Measurements from ENCODE around the gene NCBP1. TPM values are rescaled to one million over a fixed set of nuclear protein-coding genes. Genes with fewer than 3 reads are reported as not detected.

Gene NCBP1
- total RNA-seq, 4 donors from 2014 or later, result 18.6 to 38.4 (median 24.4) TPM

GRCh38 chr9:97600531-97601227 is 32.9 kb upstream of the NCBP1 start:
- no peaks in the 10 kb centered on the region for H3K27me3 ChIP-seq
- no peak overlapping the region for H3K27ac ChIP-seq
- TF ChIP-seq EP300 (IDR thresholded peaks at IDR 0.05) (no peak), POLR2A (IDR thresholded peaks at IDR 0.05) (no peak)
- TF ChIP-seq, protein P1, sequence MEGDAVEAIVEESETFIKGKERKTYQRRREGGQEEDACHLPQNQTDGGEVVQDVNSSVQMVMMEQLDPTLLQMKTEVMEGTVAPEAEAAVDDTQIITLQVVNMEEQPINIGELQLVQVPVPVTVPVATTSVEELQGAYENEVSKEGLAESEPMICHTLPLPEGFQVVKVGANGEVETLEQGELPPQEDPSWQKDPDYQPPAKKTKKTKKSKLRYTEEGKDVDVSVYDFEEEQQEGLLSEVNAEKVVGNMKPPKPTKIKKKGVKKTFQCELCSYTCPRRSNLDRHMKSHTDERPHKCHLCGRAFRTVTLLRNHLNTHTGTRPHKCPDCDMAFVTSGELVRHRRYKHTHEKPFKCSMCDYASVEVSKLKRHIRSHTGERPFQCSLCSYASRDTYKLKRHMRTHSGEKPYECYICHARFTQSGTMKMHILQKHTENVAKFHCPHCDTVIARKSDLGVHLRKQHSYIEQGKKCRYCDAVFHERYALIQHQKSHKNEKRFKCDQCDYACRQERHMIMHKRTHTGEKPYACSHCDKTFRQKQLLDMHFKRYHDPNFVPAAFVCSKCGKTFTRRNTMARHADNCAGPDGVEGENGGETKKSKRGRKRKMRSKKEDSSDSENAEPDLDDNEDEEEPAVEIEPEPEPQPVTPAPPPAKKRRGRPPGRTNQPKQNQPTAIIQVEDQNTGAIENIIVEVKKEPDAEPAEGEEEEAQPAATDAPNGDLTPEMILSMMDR (IDR thresholded peaks at IDR 0.05), result no peak
- no peak for DNase-seq (ENCODE audit: low spot score in 2 of 2)
- peaks cover 0 to 21% (median 2%) of the 10 kb centered on the region in 4 donors for H3K4me1 ChIP-seq
- 83 to 92% methylated on average over 8 of the region's 8 CpGs for WGBS, 2 donors
- no peak overlapping the region for H3K4me3 ChIP-seq
- H3K9me3 ChIP-seq, result no peaks in the 10 kb centered on the region
- peaks cover 0 to 70% (median 7%) of the 10 kb centered on the region in 3 donors for H3K36me3 ChIP-seq

- no peak for TF ChIP-seq POLR2A (IDR thresholded peaks at IDR 0.05)
- no peak for DNase-seq (ENCODE audit: low spot score in 2 of 2)
- no peaks in the 10 kb centered on the region for H3K27me3 ChIP-seq
- WGBS, 2 donors, result 84 to 94% methylated on average over 7 of the region's 7 CpGs
- H3K4me3 ChIP-seq, result no peak overlapping the region
- H3K36me3 ChIP-seq, result peaks cover 0 to 76% (median 7%) of the 10 kb centered on the region in 3 donors
- no peak overlapping the region for H3K27ac ChIP-seq
- H3K4me1 ChIP-seq, result peaks cover 0 to 21% (median 2%) of the 10 kb centered on the region in 4 donors
- H3K9me3 ChIP-seq, result no peaks in the 10 kb centered on the region
Measured at GRCh38 chr9:97601228-97601898, 32.3 kb upstream of the NCBP1 start.

GRCh38 chr9:97602430-97602829 is 31.2 kb upstream of the NCBP1 start:
- Histone ChIP-seq H3K4me1 (peaks cover 0 to 14% (median 2%) of the 10 kb centered on the region in 4 donors), H3K9me3 (no peaks in the 10 kb centered on the region), H3K36me3 (peaks cover 0 to 87% (median 7%) of the 10 kb centered on the region in 3 donors), H3K4me3 (no peak overlapping the region), H3K27me3 (no peaks in the 10 kb centered on the region), H3K27ac (no peak overlapping the region)
- TF ChIP-seq POLR2A (IDR thresholded peaks at IDR 0.05) (no peak), EP300 (IDR thresholded peaks at IDR 0.05) (no peak)
- TF ChIP-seq, protein P1 (IDR thresholded peaks at IDR 0.05), result no peak
- no peak for DNase-seq (ENCODE audit: low spot score in 2 of 2)
- WGBS, 2 donors, result 73 to 83% methylated on average over 10 of the region's 10 CpGs

DNA sequence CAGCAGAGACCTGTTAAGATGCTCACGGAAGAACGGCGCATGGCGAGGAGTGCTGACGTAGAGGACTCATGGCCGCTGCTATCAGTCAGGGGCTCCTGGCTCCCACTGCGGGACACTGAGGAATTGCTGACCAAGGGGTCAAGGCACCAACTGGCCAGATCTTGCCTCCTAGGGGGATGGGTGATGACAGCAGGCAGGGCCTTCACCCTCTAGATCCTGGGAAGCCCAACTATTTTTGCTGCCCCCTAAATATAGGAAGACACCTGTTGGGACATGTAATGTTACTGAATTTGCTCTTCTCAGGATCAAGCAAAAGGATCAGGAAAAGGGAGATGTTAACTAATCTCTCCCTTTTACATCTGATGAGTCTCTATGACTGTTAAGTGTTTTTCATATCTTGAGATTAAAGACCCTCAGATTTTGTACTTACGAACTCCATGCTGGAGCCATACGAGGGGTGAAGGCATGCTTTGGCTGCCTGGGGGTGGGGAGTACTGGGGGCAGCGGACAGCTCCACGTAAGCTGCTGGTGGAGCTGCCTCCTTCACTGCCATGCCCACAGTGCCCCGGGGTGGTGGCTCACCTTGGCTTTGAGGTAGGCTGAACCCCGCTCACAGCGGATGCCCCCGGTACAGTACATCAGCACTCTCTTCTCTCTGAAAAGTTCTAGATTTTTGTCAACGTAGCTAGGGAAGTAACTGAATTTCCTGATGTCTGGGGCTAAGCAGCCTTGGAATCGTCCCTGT is 28.5 kb upstream of the NCBP1 start:
- 90 to 91% methylated on average over 17 of the region's 17 CpGs for WGBS, 2 donors
- H3K4me3 ChIP-seq, result no peak overlapping the region
- no peak for DNase-seq (ENCODE audit: low spot score in 2 of 2)
- H3K9me3 ChIP-seq, result no peaks in the 10 kb centered on the region
- no peak for TF ChIP-seq EP300 (IDR thresholded peaks at IDR 0.05)
- TF ChIP-seq, protein P1 (IDR thresholded peaks at IDR 0.05), result no peak
- no peaks in the 10 kb centered on the region for H3K27me3 ChIP-seq
- peaks cover 0 to 89% (median 7%) of the 10 kb centered on the region in 3 donors for H3K36me3 ChIP-seq
- no peak overlapping the region for H3K27ac ChIP-seq
- H3K4me1 ChIP-seq, result no peaks in the 10 kb centered on the region

GRCh38 chr9:97615439-97616072 is 18.1 kb upstream of the NCBP1 start:
- Histone ChIP-seq H3K4me3 (no peak overlapping the region), H3K9me3 (no peaks in the 10 kb centered on the region), H3K27me3 (no peaks in the 10 kb centered on the region), H3K4me1 (peaks cover 0 to 6% (median 0%) of the 10 kb centered on the region in 4 donors), H3K36me3 (peaks cover 0 to 70% (median 10%) of the 10 kb centered on the region in 3 donors), H3K27ac (no peak overlapping the region)
- TF ChIP-seq, protein P1 (IDR thresholded peaks at IDR 0.05), result peak; percentile 70 to 88 (median 78)
- TF ChIP-seq POLR2A (IDR thresholded peaks at IDR 0.05) (no peak), EP300 (IDR thresholded peaks at IDR 0.05) (peak in 1 of 2 donors; percentile 62)
- DNase-seq (ENCODE audit: low spot score in 2 of 2), result peak; percentile 51 to 88

All from tibial nerve (tissue), 4 donors.